ENCODE data around the gene CA5A.

The CA5A gene

DNA sequence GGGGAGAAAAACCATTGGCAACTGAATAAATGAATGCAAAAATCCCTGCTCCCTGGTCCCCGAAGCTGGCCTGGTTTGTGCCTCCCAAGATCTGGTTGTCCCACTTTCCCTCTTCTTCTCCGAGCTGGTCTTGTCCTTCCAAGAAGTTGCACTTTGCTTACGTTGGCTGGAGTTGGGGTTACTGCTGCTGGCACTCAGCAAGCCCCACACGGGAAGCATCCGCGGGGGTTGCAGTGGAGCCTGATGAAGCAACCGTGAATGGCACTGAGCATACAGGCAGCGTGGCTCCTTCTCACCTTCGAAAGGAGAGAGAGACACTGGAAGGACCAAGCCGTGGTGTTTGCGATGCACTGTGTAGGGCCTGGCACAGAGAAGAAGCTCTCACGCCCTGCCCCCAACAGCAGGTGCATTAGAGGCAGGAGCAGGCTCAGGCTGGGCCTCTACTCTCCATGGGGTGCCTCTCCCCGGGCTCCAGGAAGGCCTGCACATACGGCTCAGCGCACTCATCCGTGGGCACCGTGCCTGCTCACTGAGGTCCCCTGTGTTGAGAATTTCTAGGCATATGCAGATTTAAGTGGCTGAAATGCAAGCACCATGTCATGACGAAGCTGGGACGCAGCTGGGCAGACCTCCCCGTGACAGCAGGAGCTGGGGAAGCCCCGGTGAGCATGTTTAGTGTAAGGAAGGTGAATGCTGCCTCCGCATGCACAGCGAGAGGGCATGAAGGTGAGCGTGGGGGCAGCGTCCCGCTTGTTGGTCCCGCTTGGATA is 12.1 kb downstream of the CA5A start:
- TF ChIP-seq GABPA (IDR thresholded peaks at IDR 0.05; ENCODE audit: low read depth) = no peak
- no peak for TF ChIP-seq SPI1 (IDR thresholded peaks at IDR 0.05; ENCODE audit: borderline replicate concordance, low read depth)
- TF ChIP-seq, protein P1, sequence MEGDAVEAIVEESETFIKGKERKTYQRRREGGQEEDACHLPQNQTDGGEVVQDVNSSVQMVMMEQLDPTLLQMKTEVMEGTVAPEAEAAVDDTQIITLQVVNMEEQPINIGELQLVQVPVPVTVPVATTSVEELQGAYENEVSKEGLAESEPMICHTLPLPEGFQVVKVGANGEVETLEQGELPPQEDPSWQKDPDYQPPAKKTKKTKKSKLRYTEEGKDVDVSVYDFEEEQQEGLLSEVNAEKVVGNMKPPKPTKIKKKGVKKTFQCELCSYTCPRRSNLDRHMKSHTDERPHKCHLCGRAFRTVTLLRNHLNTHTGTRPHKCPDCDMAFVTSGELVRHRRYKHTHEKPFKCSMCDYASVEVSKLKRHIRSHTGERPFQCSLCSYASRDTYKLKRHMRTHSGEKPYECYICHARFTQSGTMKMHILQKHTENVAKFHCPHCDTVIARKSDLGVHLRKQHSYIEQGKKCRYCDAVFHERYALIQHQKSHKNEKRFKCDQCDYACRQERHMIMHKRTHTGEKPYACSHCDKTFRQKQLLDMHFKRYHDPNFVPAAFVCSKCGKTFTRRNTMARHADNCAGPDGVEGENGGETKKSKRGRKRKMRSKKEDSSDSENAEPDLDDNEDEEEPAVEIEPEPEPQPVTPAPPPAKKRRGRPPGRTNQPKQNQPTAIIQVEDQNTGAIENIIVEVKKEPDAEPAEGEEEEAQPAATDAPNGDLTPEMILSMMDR (IDR thresholded peaks at IDR 0.05; ENCODE audit: insufficient read depth, low read length) = no peak
- no peak for TF ChIP-seq REST (IDR thresholded peaks at IDR 0.05; ENCODE audit: insufficient replicate concordance, low read depth)
- no peak for TF ChIP-seq POLR2AphosphoS5 (IDR thresholded peaks at IDR 0.05; ENCODE audit: low read depth)
- H3K27me3 ChIP-seq (ENCODE audit: insufficient read depth, poor library complexity, severe bottlenecking) = no peaks in the 10 kb centered on the region
- H3K4me3 ChIP-seq (replicated peaks; ENCODE audit: insufficient read depth, low read length) = no peak overlapping the region
- no peak for DNase-seq (ENCODE audit: low read depth in 1 of 2, low spot score in 1 of 2)
- H3K27ac ChIP-seq (replicated peaks) = no peak overlapping the region

- H3K4me3 ChIP-seq (replicated peaks; ENCODE audit: insufficient read depth, low read length) = no peak overlapping the region
- H3K27ac ChIP-seq (replicated peaks) = no peak overlapping the region
- TF ChIP-seq REST (IDR thresholded peaks at IDR 0.05; ENCODE audit: insufficient replicate concordance, low read depth) (no peak), POLR2AphosphoS5 (IDR thresholded peaks at IDR 0.05; ENCODE audit: low read depth) (no peak), SPI1 (IDR thresholded peaks at IDR 0.05; ENCODE audit: borderline replicate concordance, low read depth) (no peak), GABPA (IDR thresholded peaks at IDR 0.05; ENCODE audit: low read depth) (no peak)
- TF ChIP-seq, protein P1 (IDR thresholded peaks at IDR 0.05; ENCODE audit: insufficient read depth, low read length) = no peak
- no peak for DNase-seq (ENCODE audit: low read depth in 1 of 2, low spot score in 1 of 2)
- no peaks in the 10 kb centered on the region for H3K27me3 ChIP-seq (ENCODE audit: insufficient read depth, poor library complexity, severe bottlenecking)
Observed at GRCh38 chr16:87922250-87922871, 14.0 kb downstream of the CA5A start.

GRCh38 chr16:87921236-87921773 is 15.0 kb downstream of the CA5A start:
- DNase-seq (ENCODE audit: low read depth in 1 of 2, low spot score in 1 of 2) = no peak
- Histone ChIP-seq H3K27me3 (ENCODE audit: insufficient read depth, poor library complexity, severe bottlenecking) (no peaks in the 10 kb centered on the region), H3K4me3 (replicated peaks; ENCODE audit: insufficient read depth, low read length) (no peak overlapping the region), H3K27ac (replicated peaks) (no peak overlapping the region)
- TF ChIP-seq SPI1 (IDR thresholded peaks at IDR 0.05; ENCODE audit: borderline replicate concordance, low read depth) (no peak), POLR2AphosphoS5 (IDR thresholded peaks at IDR 0.05; ENCODE audit: low read depth) (no peak), REST (IDR thresholded peaks at IDR 0.05; ENCODE audit: insufficient replicate concordance, low read depth) (no peak), GABPA (IDR thresholded peaks at IDR 0.05; ENCODE audit: low read depth) (no peak)
- TF ChIP-seq, protein P1 (IDR thresholded peaks at IDR 0.05; ENCODE audit: insufficient read depth, low read length) = no peak

Data from HL-60 (cell line).